K562 (cell line): Measurements from ENCODE around the gene SLFNL1. TPM values are rescaled to one million over a fixed set of nuclear protein-coding genes. Genes with fewer than 3 reads are reported as not detected.

Source experiments
- BCOR ChIP-seq: fragments of 450-650 bp; IDR thresholded peaks from 2 replicates; pipeline ENCODE4 v1.6.1; 2016
- BDP1 ChIP-seq: IDR thresholded peaks from 3 replicates; pipeline ENCODE4 v1.6.1; 2011; ENCODE audit not compliant: insufficient read length, insufficient read depth
- ELF4 ChIP-seq: fragments of 450-650 bp; formaldehyde crosslinking; IDR thresholded peaks from 2 replicates; pipeline ENCODE4 v1.4.0; 2022; ENCODE audit warnings: missing genetic modification characterization
- MYBL2 ChIP-seq, 2 experiments: fragments of 450-650 bp in 1 of 2; sonication (generic) in 1 of 2; formaldehyde crosslinking in 1 of 2; IDR thresholded peaks; 2 replicates each; pipeline versions ENCODE4 v1.6.1 to v1.8.1; 2017 to 2022; ENCODE audit warnings: borderline replicate concordance in 1 of 2, inconsistent platforms in 1 of 2, low read depth in 1 of 2, mild to moderate bottlenecking in 1 of 2, missing genetic modification reagents in 1 of 2, moderate library complexity in 1 of 2
- SMAD3 ChIP-seq: fragments of 450-650 bp; formaldehyde crosslinking; conservative IDR thresholded peaks from 2 replicates; pipeline ENCODE4 v1.4.0; 2020; ENCODE audit warnings: mild to moderate bottlenecking
- SMARCE1 ChIP-seq: fragments of 450-650 bp; IDR thresholded peaks from 2 replicates; pipeline ENCODE4 v1.7.1; 2016; ENCODE audit warnings: mild to moderate bottlenecking
- SMC3 ChIP-seq: conservative IDR thresholded peaks from 2 replicates; pipeline ENCODE4 v1.6.1; 2011; ENCODE audit warnings: low read depth, low read length, improper control_type of control experiment; ENCODE audit not compliant: insufficient read depth
- TAF9B ChIP-seq: fragments of 450-650 bp; IDR thresholded peaks from 2 replicates; pipeline ENCODE4 v1.6.1; 2018; ENCODE audit warnings: mild to moderate bottlenecking; ENCODE audit not compliant: partially characterized antibody
- ZFP1 ChIP-seq: fragments of 450-650 bp; formaldehyde crosslinking; IDR thresholded peaks from 2 replicates; pipeline ENCODE4 v1.4.0; 2020; ENCODE audit warnings: mild to moderate bottlenecking, mixed read lengths
- ZNF584 ChIP-seq: fragments of 200-800 bp; sonication (Bioruptor generic); IDR thresholded peaks from 2 replicates; pipeline ENCODE4 v1.6.1; 2016; ENCODE audit warnings: low read depth, mild to moderate bottlenecking, missing genetic modification characterization, missing compliant biosample characterization
- polyA plus RNA-seq, 8 experiments: library from polyadenylated mRNA; depleted of rRNA in 4 of 8; stranded (reverse) in 5 of 8; unstranded in 3 of 8; fragments of >200 nt; fragmentation: Nextera tagmentation in 2 of 8; fragmentation: Illumina TruSeq in 1 of 8; extraction: Ambion mirVana in 2 of 8; extraction: Trizol in 1 of 8; gene quantifications; 2 replicates each; pipeline versions ENCODE4 v1.2.1 to v1.2.3, GENCODE V29; 2011 to 2014; ENCODE audit warnings: inconsistent platforms in 1 of 8, missing spikeins in 1 of 8
- total RNA-seq, 7 experiments: library from RNA; depleted of rRNA in 6 of 7; stranded (reverse); fragments of >200 nt in 6 of 7; fragmentation: Illumina TruSeq in 2 of 7; extraction: Trizol in 2 of 7; gene quantifications; 2 replicates each; pipeline versions ENCODE4 v1.2.1 to v1.2.3, GENCODE V29; 2011 to 2021; ENCODE audit warnings: low replicate concordance in 1 of 7
- TF ChIP-seq, protein P1 (sequence below), 2 experiments: fragments of 200-800 bp in 1 of 2; sonication (Bioruptor generic) in 1 of 2; sonication (generic) in 1 of 2; formaldehyde crosslinking in 1 of 2; IDR thresholded peaks in 1 of 2; conservative IDR thresholded peaks in 1 of 2; 2 replicates each; pipeline versions ENCODE4 v1.5.0 to v1.6.1; 2016 to 2020; ENCODE audit warnings: missing compliant biosample characterization in 1 of 2, missing genetic modification characterization in 1 of 2, missing genetic modification reagents in 1 of 2
- TF ChIP-seq, protein P2 (sequence below), 2 experiments: fragments of 150-350 bp in 1 of 2; IDR thresholded peaks; 2 replicates each; pipeline ENCODE4 v1.6.1; 2012 to 2016; ENCODE audit warnings: low read depth in 2 of 2, low read length in 2 of 2, mild to moderate bottlenecking in 1 of 2, moderate library complexity in 1 of 2
- TF ChIP-seq, protein P3 (sequence below): fragments of 200-800 bp; sonication (Bioruptor generic); IDR thresholded peaks from 2 replicates; pipeline ENCODE4 v1.6.1; 2017; ENCODE audit warnings: missing genetic modification characterization, missing compliant biosample characterization
- TF ChIP-seq, protein P4 (sequence below): fragments of 250-450 bp; sonication (Bioruptor Pico); IDR thresholded peaks from 2 replicates; pipeline ENCODE4 v1.4.0; 2020; ENCODE audit warnings: mild to moderate bottlenecking
- TF ChIP-seq, protein P5 (sequence below), 3 experiments: fragments of 200-800 bp in 1 of 3; sonication (Bioruptor generic) in 1 of 3; sonication (generic) in 1 of 3; formaldehyde crosslinking in 1 of 3; IDR thresholded peaks; 2 replicates each; pipeline versions ENCODE4 v1.6.1 to v1.8.0; 2016 to 2022; ENCODE audit warnings: mild to moderate bottlenecking in 2 of 3, missing compliant biosample characterization in 2 of 3, missing genetic modification characterization in 2 of 3, missing genetic modification reagents in 1 of 3

The SLFNL1 gene
- total and polyA plus RNA-seq, 9 of the 15 experiments (the other 6 are each of a cell fraction or from before 2014, with no cell fraction given): 0.05 to 0.14 (median 0.06) TPM; not detected in 5

DNA sequence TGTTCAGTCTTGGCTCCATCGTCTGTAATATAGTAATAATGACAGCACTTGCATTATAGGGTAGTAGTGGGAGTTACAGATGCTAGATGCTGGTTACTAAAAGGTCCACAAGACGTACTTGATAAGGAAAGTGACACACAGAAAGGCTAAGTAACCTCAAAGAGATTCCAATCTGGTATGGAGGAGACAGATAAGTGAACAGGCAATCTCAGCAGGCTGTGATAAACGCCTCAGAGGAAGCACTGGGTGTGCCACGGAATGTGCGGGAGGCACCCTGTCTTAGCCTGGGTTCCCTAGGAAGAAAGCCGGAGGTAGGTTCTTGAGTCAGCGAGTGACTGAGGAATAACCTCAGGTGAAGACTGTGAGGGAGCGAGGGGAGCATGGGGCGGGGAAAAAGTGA lies 46.6 kb downstream of the SLFNL1 start (continued):
- peak; percentile 86 for TF ChIP-seq ELF4 (CRISPR knock-in tag)
- TF ChIP-seq, protein P1, sequence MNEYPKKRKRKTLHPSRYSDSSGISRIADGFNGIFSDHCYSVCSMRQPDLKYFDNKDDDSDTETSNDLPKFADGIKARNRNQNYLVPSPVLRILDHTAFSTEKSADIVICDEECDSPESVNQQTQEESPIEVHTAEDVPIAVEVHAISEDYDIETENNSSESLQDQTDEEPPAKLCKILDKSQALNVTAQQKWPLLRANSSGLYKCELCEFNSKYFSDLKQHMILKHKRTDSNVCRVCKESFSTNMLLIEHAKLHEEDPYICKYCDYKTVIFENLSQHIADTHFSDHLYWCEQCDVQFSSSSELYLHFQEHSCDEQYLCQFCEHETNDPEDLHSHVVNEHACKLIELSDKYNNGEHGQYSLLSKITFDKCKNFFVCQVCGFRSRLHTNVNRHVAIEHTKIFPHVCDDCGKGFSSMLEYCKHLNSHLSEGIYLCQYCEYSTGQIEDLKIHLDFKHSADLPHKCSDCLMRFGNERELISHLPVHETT (CRISPR knock-in tag; conservative IDR thresholded peaks at IDR 0.05 in 1 of 2, IDR thresholded peaks at IDR 0.05 in 1 of 2): peak in 1 of 2 experiments; percentile 79; a peak in 2 of 4 replicates
- peak; percentile 95 for TF ChIP-seq SMAD3 (CRISPR knock-in tag)
- TF ChIP-seq, protein P2, sequence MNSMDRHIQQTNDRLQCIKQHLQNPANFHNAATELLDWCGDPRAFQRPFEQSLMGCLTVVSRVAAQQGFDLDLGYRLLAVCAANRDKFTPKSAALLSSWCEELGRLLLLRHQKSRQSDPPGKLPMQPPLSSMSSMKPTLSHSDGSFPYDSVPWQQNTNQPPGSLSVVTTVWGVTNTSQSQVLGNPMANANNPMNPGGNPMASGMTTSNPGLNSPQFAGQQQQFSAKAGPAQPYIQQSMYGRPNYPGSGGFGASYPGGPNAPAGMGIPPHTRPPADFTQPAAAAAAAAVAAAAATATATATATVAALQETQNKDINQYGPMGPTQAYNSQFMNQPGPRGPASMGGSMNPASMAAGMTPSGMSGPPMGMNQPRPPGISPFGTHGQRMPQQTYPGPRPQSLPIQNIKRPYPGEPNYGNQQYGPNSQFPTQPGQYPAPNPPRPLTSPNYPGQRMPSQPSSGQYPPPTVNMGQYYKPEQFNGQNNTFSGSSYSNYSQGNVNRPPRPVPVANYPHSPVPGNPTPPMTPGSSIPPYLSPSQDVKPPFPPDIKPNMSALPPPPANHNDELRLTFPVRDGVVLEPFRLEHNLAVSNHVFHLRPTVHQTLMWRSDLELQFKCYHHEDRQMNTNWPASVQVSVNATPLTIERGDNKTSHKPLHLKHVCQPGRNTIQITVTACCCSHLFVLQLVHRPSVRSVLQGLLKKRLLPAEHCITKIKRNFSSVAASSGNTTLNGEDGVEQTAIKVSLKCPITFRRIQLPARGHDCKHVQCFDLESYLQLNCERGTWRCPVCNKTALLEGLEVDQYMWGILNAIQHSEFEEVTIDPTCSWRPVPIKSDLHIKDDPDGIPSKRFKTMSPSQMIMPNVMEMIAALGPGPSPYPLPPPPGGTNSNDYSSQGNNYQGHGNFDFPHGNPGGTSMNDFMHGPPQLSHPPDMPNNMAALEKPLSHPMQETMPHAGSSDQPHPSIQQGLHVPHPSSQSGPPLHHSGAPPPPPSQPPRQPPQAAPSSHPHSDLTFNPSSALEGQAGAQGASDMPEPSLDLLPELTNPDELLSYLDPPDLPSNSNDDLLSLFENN (IDR thresholded peaks at IDR 0.05; ENCODE audit: low read depth in 2 of 2, low read length in 2 of 2): peak in 1 of 2 experiments; percentile 78; a peak in 2 of 4 replicates
- TF ChIP-seq, protein P3, sequence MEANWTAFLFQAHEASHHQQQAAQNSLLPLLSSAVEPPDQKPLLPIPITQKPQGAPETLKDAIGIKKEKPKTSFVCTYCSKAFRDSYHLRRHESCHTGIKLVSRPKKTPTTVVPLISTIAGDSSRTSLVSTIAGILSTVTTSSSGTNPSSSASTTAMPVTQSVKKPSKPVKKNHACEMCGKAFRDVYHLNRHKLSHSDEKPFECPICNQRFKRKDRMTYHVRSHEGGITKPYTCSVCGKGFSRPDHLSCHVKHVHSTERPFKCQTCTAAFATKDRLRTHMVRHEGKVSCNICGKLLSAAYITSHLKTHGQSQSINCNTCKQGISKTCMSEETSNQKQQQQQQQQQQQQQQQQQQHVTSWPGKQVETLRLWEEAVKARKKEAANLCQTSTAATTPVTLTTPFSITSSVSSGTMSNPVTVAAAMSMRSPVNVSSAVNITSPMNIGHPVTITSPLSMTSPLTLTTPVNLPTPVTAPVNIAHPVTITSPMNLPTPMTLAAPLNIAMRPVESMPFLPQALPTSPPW (CRISPR knock-in tag): no peak; the same call in 1 of the 2 replicates
- no peak for TF ChIP-seq SMC3
- TF ChIP-seq BCOR: peak; percentile 89
- peak; percentile 80 for TF ChIP-seq ZNF584 (CRISPR knock-in tag)
- no peak for TF ChIP-seq BDP1
- TF ChIP-seq ZFP1: no peak
- TF ChIP-seq, protein P4, sequence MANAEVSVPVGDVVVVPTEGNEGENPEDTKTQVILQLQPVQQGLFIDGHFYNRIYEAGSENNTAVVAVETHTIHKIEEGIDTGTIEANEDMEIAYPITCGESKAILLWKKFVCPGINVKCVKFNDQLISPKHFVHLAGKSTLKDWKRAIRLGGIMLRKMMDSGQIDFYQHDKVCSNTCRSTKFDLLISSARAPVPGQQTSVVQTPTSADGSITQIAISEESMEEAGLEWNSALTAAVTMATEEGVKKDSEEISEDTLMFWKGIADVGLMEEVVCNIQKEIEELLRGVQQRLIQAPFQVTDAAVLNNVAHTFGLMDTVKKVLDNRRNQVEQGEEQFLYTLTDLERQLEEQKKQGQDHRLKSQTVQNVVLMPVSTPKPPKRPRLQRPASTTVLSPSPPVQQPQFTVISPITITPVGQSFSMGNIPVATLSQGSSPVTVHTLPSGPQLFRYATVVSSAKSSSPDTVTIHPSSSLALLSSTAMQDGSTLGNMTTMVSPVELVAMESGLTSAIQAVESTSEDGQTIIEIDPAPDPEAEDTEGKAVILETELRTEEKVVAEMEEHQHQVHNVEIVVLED (CRISPR knock-in tag): peak; percentile 58; the same call in 1 of the 2 replicates
- TF ChIP-seq, protein P5, sequence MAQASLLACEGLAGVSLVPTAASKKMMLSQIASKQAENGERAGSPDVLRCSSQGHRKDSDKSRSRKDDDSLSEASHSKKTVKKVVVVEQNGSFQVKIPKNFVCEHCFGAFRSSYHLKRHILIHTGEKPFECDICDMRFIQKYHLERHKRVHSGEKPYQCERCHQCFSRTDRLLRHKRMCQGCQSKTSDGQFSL (CRISPR knock-in tag; IDR thresholded peaks at IDR 0.05): no peak
- TF ChIP-seq, protein P5 (tag; IDR thresholded peaks at IDR 0.05): no peak
- TF ChIP-seq TAF9B: no peak
- peak; percentile 98 for TF ChIP-seq SMARCE1
- TF ChIP-seq MYBL2 (IDR thresholded peaks at IDR 0.05; ENCODE audit: low read depth): no peak
- TF ChIP-seq MYBL2 (CRISPR knock-in tag; IDR thresholded peaks at IDR 0.05; ENCODE audit: borderline replicate concordance): no peak
